Activated CD4-positive, alpha-beta T cell treated with anti-CD3 and anti-CD28 coated beads, Interleukin-2, Interleukin-6, amounts not matched to agents 100 ng/mL and 50 ng/mL, durations not matched to agents 16 hours and 8 hours (primary cell): ENCODE results near the gene STRIP1.

Experiments used
- DNase-seq: peaks from one replicate; pipeline ENCODE4 v3.0.0-alpha.2; 2020

STRIP1 gene, protein sequence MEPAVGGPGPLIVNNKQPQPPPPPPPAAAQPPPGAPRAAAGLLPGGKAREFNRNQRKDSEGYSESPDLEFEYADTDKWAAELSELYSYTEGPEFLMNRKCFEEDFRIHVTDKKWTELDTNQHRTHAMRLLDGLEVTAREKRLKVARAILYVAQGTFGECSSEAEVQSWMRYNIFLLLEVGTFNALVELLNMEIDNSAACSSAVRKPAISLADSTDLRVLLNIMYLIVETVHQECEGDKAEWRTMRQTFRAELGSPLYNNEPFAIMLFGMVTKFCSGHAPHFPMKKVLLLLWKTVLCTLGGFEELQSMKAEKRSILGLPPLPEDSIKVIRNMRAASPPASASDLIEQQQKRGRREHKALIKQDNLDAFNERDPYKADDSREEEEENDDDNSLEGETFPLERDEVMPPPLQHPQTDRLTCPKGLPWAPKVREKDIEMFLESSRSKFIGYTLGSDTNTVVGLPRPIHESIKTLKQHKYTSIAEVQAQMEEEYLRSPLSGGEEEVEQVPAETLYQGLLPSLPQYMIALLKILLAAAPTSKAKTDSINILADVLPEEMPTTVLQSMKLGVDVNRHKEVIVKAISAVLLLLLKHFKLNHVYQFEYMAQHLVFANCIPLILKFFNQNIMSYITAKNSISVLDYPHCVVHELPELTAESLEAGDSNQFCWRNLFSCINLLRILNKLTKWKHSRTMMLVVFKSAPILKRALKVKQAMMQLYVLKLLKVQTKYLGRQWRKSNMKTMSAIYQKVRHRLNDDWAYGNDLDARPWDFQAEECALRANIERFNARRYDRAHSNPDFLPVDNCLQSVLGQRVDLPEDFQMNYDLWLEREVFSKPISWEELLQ

GRCh38 chr1:110034451-110035235 is at the start of gene STRIP1:
Gene STRIP1, plus strand, starts transcription at chr1:110034624. Its CDS starts 14 bp downstream, at chr1:110034638.
- peak; percentile 96 for DNase-seq

DNA sequence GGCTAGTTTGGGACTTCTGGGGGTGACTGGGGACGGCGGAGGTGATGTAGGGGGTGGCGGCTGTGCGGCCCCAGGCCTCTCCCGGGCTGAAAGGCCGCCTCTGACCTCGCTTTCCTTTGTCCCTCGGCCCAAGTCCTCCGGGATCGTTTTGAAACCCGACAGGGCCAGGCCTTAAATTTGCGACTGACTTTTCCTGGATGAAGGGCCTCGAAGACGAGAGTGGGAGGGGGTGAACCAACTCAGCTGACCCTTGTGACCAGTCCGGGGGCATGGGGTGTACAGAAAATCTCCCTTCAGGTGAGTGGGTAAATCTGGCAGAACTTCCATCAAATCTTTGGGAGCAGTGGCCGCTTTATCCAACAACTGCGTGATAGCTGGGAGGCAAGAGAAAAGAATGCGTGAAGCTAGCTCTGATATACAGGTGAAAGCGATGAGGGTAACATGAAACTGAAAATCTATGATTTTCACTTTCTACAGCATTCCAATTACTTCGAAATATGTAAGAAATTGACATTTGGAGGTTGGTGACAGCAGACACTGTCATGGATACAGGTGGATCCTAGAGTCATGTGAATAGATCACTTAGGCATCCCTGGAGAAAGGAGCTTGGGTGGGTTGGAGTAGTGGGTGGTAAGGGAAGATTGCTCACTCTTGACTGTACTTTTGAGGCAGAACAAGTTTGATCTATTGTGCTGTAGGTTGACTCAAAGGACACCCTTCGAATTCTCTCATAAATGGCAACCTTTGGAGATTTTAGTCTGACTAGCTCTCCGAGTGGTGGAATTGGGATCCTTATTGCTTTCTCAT is 49.0 kb upstream of the STRIP1 start:
- DNase-seq = no peak

- no peak for DNase-seq
These were observed 48.4 kb upstream of the STRIP1 start for GRCh38 chr1:109986054-109986444.

DNA sequence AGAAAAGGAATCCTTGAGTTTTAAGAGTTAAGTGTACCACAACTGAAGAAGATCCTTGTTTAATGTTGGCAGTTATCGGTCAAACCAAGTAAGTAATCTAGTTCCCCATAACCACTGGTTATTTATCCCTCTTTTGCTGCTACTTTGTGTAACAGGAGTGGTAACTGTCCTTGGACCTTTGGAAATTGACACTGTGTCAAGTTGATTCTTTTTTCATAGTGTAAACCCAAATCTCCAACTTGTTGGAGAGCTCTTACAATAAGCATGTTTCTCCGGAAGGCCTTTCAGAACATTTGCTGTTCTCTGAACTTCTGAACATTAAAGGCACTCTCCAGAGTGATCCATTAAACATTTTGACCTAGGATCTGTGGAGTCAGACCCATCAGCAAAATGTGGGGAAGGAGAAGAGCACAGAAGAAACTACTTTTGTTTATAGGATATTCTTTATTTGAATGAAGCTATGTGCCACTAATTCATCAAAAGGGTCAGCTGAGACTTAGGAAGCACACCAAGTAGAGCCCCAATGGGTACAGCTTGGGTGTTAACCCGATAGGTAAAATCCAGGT is 46.0 kb upstream of the STRIP1 start:
- no peak for DNase-seq

DNA sequence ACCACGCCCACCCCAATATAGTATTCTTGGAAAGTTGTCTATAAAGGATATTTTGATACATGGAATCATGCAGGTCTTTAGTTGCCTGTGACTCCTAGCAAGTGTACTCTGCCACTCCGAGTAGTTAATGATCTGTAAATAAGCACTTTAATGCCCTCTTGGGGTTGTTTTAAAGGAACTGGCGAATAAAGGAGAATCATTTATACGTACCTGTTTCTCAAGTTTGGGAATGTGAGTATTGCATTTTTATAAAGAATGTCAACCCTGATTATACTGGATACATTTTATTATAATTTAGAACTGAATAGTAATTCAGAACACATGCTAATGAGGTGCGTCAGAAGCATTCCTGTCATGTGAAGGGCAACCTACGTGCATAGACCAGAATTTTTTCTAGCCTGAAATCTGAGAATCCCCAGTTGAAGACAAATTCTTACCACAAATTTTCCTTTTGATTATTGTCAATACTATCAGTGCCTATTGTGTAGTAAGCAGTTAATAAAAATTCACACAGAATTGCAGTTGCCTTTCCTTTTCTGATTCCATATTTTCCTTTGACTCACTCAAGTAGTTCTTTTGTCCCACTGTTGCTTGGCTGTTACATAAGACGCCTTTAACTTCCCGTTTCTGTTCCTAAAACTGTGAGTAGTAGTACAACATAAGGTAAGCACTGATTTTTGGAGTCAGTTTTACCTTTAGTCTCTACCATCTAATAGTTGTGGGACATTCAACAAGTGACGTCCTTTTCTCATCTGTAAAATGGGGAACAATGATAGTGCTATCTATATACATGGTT is 44.7 kb upstream of the STRIP1 start:
- DNase-seq = no peak

- no peak for DNase-seq
These were observed 44.1 kb upstream of the STRIP1 start for GRCh38 chr1:109990302-109990653.

- no peak for DNase-seq
These were observed 43.0 kb upstream of the STRIP1 start for GRCh38 chr1:109991400-109991925.

DNA sequence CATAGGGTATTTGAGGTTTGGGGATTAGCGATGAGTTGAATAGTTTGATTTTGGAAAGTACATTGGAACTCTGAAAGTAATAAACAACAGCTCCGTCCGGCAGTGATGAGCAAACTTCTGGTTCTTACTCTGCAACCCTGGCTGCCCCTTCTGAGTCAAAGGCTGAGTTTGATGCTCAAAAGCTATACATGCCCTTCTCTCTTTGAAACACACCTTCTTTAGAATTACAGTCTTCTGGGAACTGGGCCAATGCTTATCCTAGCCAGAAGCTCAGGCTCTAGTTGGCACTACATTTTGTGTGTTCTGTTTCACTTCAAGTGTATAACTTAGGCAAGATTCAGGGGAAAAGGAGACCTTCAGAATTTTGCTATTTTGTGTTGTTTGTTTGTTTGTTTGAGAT is 40.5 kb upstream of the STRIP1 start:
- DNase-seq = peak; percentile 33

DNA sequence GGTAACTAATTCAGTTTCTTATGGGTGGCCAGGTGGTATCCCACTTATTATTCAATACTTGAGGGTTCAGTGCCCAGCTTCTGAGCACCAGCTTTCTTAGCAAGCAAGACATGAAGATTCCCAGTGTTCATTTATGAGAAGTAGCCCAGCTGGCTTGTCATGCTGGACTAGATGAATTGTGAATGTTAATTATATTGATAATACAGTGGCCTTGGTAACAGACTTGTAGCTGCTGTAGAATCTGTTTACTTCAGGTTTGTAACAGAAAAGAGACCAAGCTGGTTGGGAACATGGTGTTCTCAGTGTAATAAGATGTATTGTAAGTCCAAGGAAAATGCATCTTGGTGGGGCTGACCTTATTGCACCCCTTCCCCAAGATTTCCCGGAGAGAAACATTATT is 39.8 kb upstream of the STRIP1 start:
- DNase-seq = no peak

GRCh38 chr1:109995536-109995935 is 38.9 kb upstream of the STRIP1 start:
- no peak for DNase-seq

DNA sequence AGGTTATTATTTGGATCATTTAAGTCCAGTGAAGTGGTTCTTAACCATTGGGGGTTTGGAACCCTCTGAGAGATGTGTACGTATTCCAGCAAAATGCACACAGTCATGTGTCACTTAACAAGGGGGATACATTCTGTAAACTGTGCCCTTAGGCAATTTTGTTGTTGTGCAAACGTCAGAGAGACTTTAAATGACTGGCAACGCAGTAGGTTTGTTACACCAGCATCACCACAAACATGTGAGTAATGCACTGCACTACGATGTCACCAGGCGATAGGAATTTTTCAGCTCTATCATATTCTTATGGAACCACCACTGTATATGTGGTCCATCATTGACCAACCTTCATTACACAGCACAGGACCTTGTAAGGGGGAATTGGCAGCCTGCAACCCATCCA is 37.9 kb upstream of the STRIP1 start:
- no peak for DNase-seq

- DNase-seq = no peak
These were observed 37.1 kb upstream of the STRIP1 start for GRCh38 chr1:109997204-109997866.

- no peak for DNase-seq
These were observed 36.6 kb upstream of the STRIP1 start for GRCh38 chr1:109997867-109998229.

GRCh38 chr1:110002695-110003094 is 31.7 kb upstream of the STRIP1 start:
- DNase-seq = no peak

GRCh38 chr1:110003747-110004428 is 30.5 kb upstream of the STRIP1 start:
- DNase-seq = peak; percentile 70

GRCh38 chr1:110004583-110004982 is 29.8 kb upstream of the STRIP1 start:
- DNase-seq = no peak

DNA sequence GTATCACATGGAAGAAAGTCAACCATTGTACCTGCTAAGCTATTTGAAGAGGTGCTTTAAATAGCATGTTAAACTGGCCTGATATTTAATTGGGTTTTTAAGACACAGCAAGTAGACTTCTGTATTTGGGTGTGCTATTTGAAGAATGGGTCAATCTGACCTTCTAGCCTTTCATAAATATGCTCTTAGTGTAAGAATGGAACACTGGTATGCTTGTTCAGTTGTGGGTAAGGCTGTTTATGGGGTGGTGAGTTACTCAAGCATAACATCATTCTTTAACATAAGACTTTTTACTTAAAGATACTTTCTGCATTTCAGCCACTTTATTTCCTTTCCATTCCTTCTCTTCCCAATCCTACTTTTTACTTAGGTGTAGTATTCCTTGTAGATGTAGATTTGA is 28.5 kb upstream of the STRIP1 start:
- no peak for DNase-seq

DNA sequence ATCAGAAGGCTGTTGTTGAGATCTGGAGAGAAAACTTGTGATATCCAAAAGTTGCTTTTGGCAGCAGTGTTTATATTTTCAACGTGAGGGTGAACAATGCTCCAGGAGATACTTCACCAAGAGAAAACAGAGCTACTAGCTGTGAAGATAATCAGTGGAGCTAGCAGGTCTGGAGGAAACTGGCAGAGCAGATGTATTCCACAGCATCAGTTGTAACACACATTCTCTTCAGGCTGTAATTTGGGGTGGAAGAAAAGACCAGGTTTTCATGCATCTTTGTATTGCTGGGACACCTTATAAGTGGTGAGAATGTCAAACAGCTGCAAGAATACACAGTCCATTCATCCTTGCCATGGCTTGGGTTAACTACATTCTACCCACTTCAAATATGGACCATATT is 27.9 kb upstream of the STRIP1 start:
- no peak for DNase-seq

GRCh38 chr1:110007046-110007830 is 27.2 kb upstream of the STRIP1 start:
- DNase-seq = no peak
